Endothelial cell (in vitro differentiated cells): Measurements from ENCODE around the gene LACTB. TPM values are rescaled to one million over a fixed set of nuclear protein-coding genes. Genes with fewer than 3 reads are reported as not detected.
A peak's percentile ranks its signal among the peaks of the same experiment; 100 is the strongest.
"Not testable (repeated sequence)": the region's sequence is repeated elsewhere in the genome, so short reads cannot be mapped to it uniquely, and the experiment has no call there.

ENCODE experiments used
- DNase-seq: peaks from one replicate; pipeline ENCODE4 v3.0.0; 2021; ENCODE audit warnings: low spot score
- H3K27ac Mint-ChIP-seq: one replicate; pipeline ENCODE4 v1.8.0; 2021; ENCODE audit warnings: mixed read lengths, inconsistent platforms; ENCODE audit not compliant: unreplicated experiment
- H3K27me3 Mint-ChIP-seq: one replicate; pipeline ENCODE4 v1.8.0; 2021; ENCODE audit warnings: mild to moderate bottlenecking, moderate library complexity, mixed read lengths, inconsistent platforms; ENCODE audit not compliant: unreplicated experiment
- H3K36me3 Mint-ChIP-seq: one replicate; pipeline ENCODE4 v1.8.0; 2021; ENCODE audit warnings: mild to moderate bottlenecking, low read depth, mixed read lengths, inconsistent platforms; ENCODE audit not compliant: unreplicated experiment
- H3K4me1 Mint-ChIP-seq: one replicate; pipeline ENCODE4 v1.8.0; 2021; ENCODE audit warnings: mild to moderate bottlenecking, mixed read lengths, inconsistent platforms; ENCODE audit not compliant: unreplicated experiment
- H3K4me3 Mint-ChIP-seq: one replicate; pipeline ENCODE4 v1.8.0; 2021; ENCODE audit warnings: mild to moderate bottlenecking, mixed read lengths, inconsistent platforms; ENCODE audit not compliant: unreplicated experiment
- H3K9me3 Mint-ChIP-seq: one replicate; pipeline ENCODE4 v1.8.0; 2021; ENCODE audit warnings: mixed read lengths, inconsistent platforms; ENCODE audit not compliant: unreplicated experiment
- CTCF ChIP-seq: fragments of 200-600 bp; sonication (generic); IDR thresholded peaks from one replicate; pipeline ENCODE4 v1.5.0; 2021; ENCODE audit warnings: antibody characterized with exemption; ENCODE audit not compliant: unreplicated experiment
- total RNA-seq: library from RNA; stranded (reverse); fragmentation: NEBNext Ultra II Directional; extraction: Animal tissue kit (Norgen Biotek cat#: 25700); gene quantifications from one replicate; pipeline ENCODE4 v1.2.1, GENCODE V29; 2021; ENCODE audit not compliant: unreplicated experiment

LACTB gene
- total RNA-seq, 1 donor from 2014 or later: 10.1 TPM

GRCh38 chr15:63093486-63094205, 28.0 kb upstream of the LACTB start:
- no peaks in the 10 kb centered on the region for H3K9me3 Mint-ChIP-seq
- peaks cover 2% of the 10 kb centered on the region for H3K27me3 Mint-ChIP-seq
- peak; percentile 52 for TF ChIP-seq CTCF
- no peak overlapping the region for H3K4me3 Mint-ChIP-seq
- H3K36me3 Mint-ChIP-seq: no peaks in the 10 kb centered on the region
- no peak overlapping the region for H3K27ac Mint-ChIP-seq
- DNase-seq: peak; percentile 78
- peaks cover 11% of the 10 kb centered on the region for H3K4me1 Mint-ChIP-seq

- Mint-ChIP-seq H3K27me3 (peaks cover 2% of the 10 kb centered on the region), H3K27ac (no peak overlapping the region), H3K36me3 (no peaks in the 10 kb centered on the region), H3K4me1 (peaks cover 6% of the 10 kb centered on the region), H3K4me3 (no peak overlapping the region), H3K9me3 (no peaks in the 10 kb centered on the region)
- DNase-seq: no peak
- no peak for TF ChIP-seq CTCF
Observed at GRCh38 chr15:63094495-63094931, 27.1 kb upstream of the LACTB start.

GRCh38 chr15:63096178-63096577, 25.5 kb upstream of the LACTB start:
- no peak for TF ChIP-seq CTCF
- Mint-ChIP-seq H3K9me3 (no peaks in the 10 kb centered on the region), H3K4me1 (peaks cover 5% of the 10 kb centered on the region), H3K36me3 (no peaks in the 10 kb centered on the region), H3K27ac (no peak overlapping the region), H3K27me3 (peaks cover 2% of the 10 kb centered on the region), H3K4me3 (no peak overlapping the region)
- DNase-seq: no peak

- H3K4me3 Mint-ChIP-seq, H3K9me3 Mint-ChIP-seq, DNase-seq, H3K4me1 Mint-ChIP-seq, H3K27ac Mint-ChIP-seq, H3K27me3 Mint-ChIP-seq, H3K36me3 Mint-ChIP-seq: not testable (repeated sequence)
Observed at GRCh38 chr15:63098901-63099300, 22.8 kb upstream of the LACTB start.

- H3K27ac Mint-ChIP-seq, H3K4me3 Mint-ChIP-seq, H3K9me3 Mint-ChIP-seq: not testable (repeated sequence)
Observed at GRCh38 chr15:63099581-63099980, 22.1 kb upstream of the LACTB start.

GRCh38 chr15:63103416-63103815, 18.2 kb upstream of the LACTB start:
- TF ChIP-seq CTCF: no peak
- H3K36me3 Mint-ChIP-seq: no peaks in the 10 kb centered on the region
- H3K27ac Mint-ChIP-seq: no peak overlapping the region
- H3K9me3 Mint-ChIP-seq: no peaks in the 10 kb centered on the region
- DNase-seq: no peak
- H3K4me1 Mint-ChIP-seq: no peaks in the 10 kb centered on the region
- no peaks in the 10 kb centered on the region for H3K27me3 Mint-ChIP-seq
- no peak overlapping the region for H3K4me3 Mint-ChIP-seq

More at GRCh38 chr15:63099581-63099980, 22.1 kb upstream of the LACTB start:
- not testable (repeated sequence) for DNase-seq, H3K27me3 Mint-ChIP-seq, H3K4me1 Mint-ChIP-seq, H3K36me3 Mint-ChIP-seq
